HG03469 (cell line): ENCODE results near the gene NRG3.

Source experiments
- ATAC-seq: cut with Tn5 transposase; IDR thresholded peaks from one replicate; pipeline ENCODE4 v1.9.1; 2021; ENCODE audit warnings: mild to moderate bottlenecking, moderate library complexity, moderate number of reproducible peaks; ENCODE audit not compliant: unreplicated experiment

Gene NRG3

GRCh38 chr10:81882011-81882410, 7.0 kb downstream of the NRG3 start:
- ATAC-seq = no peak

- ATAC-seq = no peak
These were observed 9.9 kb downstream of the NRG3 start for GRCh38 chr10:81884856-81885255.

- ATAC-seq = no peak
These were observed 10.5 kb downstream of the NRG3 start for GRCh38 chr10:81885491-81885890.

GRCh38 chr10:81886939-81887338, 11.9 kb downstream of the NRG3 start:
- ATAC-seq = no peak

- ATAC-seq = no peak
These were observed 14.3 kb downstream of the NRG3 start for GRCh38 chr10:81889181-81889769.

- no peak for ATAC-seq
These were observed 19.6 kb downstream of the NRG3 start for GRCh38 chr10:81894616-81895015.

GRCh38 chr10:81898518-81898917, 23.5 kb downstream of the NRG3 start:
- no peak for ATAC-seq

- no peak for ATAC-seq
These were observed 26.0 kb downstream of the NRG3 start for GRCh38 chr10:81900989-81901388.

GRCh38 chr10:81903472-81903871, 28.5 kb downstream of the NRG3 start:
- ATAC-seq = no peak

- ATAC-seq = no peak
These were observed 30.2 kb downstream of the NRG3 start for GRCh38 chr10:81905161-81905560.

GRCh38 chr10:81909453-81909852, 34.5 kb downstream of the NRG3 start:
- no peak for ATAC-seq

GRCh38 chr10:81911328-81911727, 36.3 kb downstream of the NRG3 start:
- no peak for ATAC-seq

GRCh38 chr10:81914736-81915503, 39.9 kb downstream of the NRG3 start:
- ATAC-seq = no peak

- no peak for ATAC-seq
These were observed 40.5 kb downstream of the NRG3 start for GRCh38 chr10:81915504-81915897.

- no peak for ATAC-seq
These were observed 42.7 kb downstream of the NRG3 start for GRCh38 chr10:81917666-81918065.

GRCh38 chr10:81918766-81919165, 43.8 kb downstream of the NRG3 start:
- ATAC-seq = no peak

- ATAC-seq = no peak
These were observed 45.3 kb downstream of the NRG3 start for GRCh38 chr10:81920213-81920829.

- ATAC-seq = no peak
These were observed 53.1 kb downstream of the NRG3 start for GRCh38 chr10:81928119-81928518.

GRCh38 chr10:81943583-81943982, 68.6 kb downstream of the NRG3 start:
- no peak for ATAC-seq

GRCh38 chr10:81944609-81945008, 69.6 kb downstream of the NRG3 start:
- ATAC-seq = no peak

- no peak for ATAC-seq
These were observed 74.3 kb downstream of the NRG3 start for GRCh38 chr10:81949283-81949682.

- no peak for ATAC-seq
These were observed 75.4 kb downstream of the NRG3 start for GRCh38 chr10:81950358-81950757.
